Measurements from ENCODE around the gene PFDN1.

- TF ChIP-seq POLR2A (IDR thresholded peaks at IDR 0.05; ENCODE audit: low read depth, low read length): no peak
- TF ChIP-seq POLR2AphosphoS5 (IDR thresholded peaks at IDR 0.05; ENCODE audit: low read depth, low read length): no peak
- TF ChIP-seq SPI1 (IDR thresholded peaks at IDR 0.05; ENCODE audit: low read depth, low read length): no peak
- no peak for TF ChIP-seq TAF1 (IDR thresholded peaks at IDR 0.05; ENCODE audit: low read depth, low read length)
Measured at GRCh38 chr5:140293091-140293848, 9.6 kb downstream of the PFDN1 start.

Measured in GM12891 (cell line).